IPS-15b (cell line): ENCODE data around the gene EXTL2.
"Not testable (repeated sequence)": the region's sequence is repeated elsewhere in the genome, so short reads cannot be mapped to it uniquely, and the experiment has no call there.

Source experiments
- H3K27me3 ChIP-seq: one replicate; pipeline ENCODE4 v1.6.1; 2013; ENCODE audit warnings: low read length; ENCODE audit not compliant: control insufficient read depth, insufficient read depth
- H3K36me3 ChIP-seq: one replicate; pipeline ENCODE4 v1.6.1; 2013; ENCODE audit warnings: low read length; ENCODE audit not compliant: control insufficient read depth, insufficient read depth
- H3K4me1 ChIP-seq: one replicate; pipeline ENCODE4 v1.6.1; 2013; ENCODE audit warnings: mild to moderate bottlenecking, low read length; ENCODE audit not compliant: control insufficient read depth, insufficient read depth
- H3K4me3 ChIP-seq: one replicate; pipeline ENCODE4 v1.5.1; 2013; ENCODE audit warnings: low read depth, low read length
- H3K9ac ChIP-seq: one replicate; pipeline ENCODE4 v1.6.1; 2013; ENCODE audit warnings: low read depth, mild to moderate bottlenecking, low read length
- H3K9me3 ChIP-seq: one replicate; pipeline ENCODE4 v1.6.1; 2013; ENCODE audit warnings: mild to moderate bottlenecking, low read length; ENCODE audit not compliant: control insufficient read depth, insufficient read depth

EXTL2 gene

GRCh38 chr1:100874433-100874832 lies 20.2 kb downstream of the EXTL2 start:
- Histone ChIP-seq H3K9me3 (no peaks in the 10 kb centered on the region), H3K36me3 (no peaks in the 10 kb centered on the region), H3K4me3 (no peak overlapping the region), H3K27me3 (no peaks in the 10 kb centered on the region), H3K9ac (no peak overlapping the region), H3K4me1 (no peaks in the 10 kb centered on the region)

- no peaks in the 10 kb centered on the region for H3K4me1 ChIP-seq
- no peak overlapping the region for H3K4me3 ChIP-seq
- H3K36me3 ChIP-seq: no peaks in the 10 kb centered on the region
Observed at GRCh38 chr1:100869996-100870395, 24.6 kb downstream of the EXTL2 start.

GRCh38 chr1:100868364-100868995 lies 26.2 kb downstream of the EXTL2 start:
- no peak overlapping the region for H3K9ac ChIP-seq
- no peak overlapping the region for H3K4me3 ChIP-seq
- H3K9me3 ChIP-seq: no peaks in the 10 kb centered on the region
- H3K36me3 ChIP-seq: no peaks in the 10 kb centered on the region
- no peaks in the 10 kb centered on the region for H3K4me1 ChIP-seq
- no peaks in the 10 kb centered on the region for H3K27me3 ChIP-seq

More at GRCh38 chr1:100869996-100870395, 24.6 kb downstream of the EXTL2 start:
- H3K9me3 ChIP-seq: no peaks in the 10 kb centered on the region
- H3K9ac ChIP-seq: no peak overlapping the region
- no peaks in the 10 kb centered on the region for H3K27me3 ChIP-seq

GRCh38 chr1:100866901-100867206 lies 27.8 kb downstream of the EXTL2 start:
- Histone ChIP-seq H3K9ac (no peak overlapping the region), H3K9me3 (no peaks in the 10 kb centered on the region), H3K36me3 (no peaks in the 10 kb centered on the region), H3K27me3 (no peaks in the 10 kb centered on the region), H3K4me3 (no peak overlapping the region), H3K4me1 (no peaks in the 10 kb centered on the region)

- Histone ChIP-seq H3K9me3 (no peaks in the 10 kb centered on the region), H3K4me1 (no peaks in the 10 kb centered on the region), H3K36me3 (no peaks in the 10 kb centered on the region), H3K9ac (no peak overlapping the region), H3K4me3 (no peak overlapping the region), H3K27me3 (no peaks in the 10 kb centered on the region)
Observed at GRCh38 chr1:100866041-100866900, 28.4 kb downstream of the EXTL2 start.

- Histone ChIP-seq H3K9me3 (no peaks in the 10 kb centered on the region), H3K4me1 (peaks cover 7% of the 10 kb centered on the region), H3K9ac (no peak overlapping the region), H3K36me3 (no peaks in the 10 kb centered on the region), H3K4me3 (no peak overlapping the region), H3K27me3 (no peaks in the 10 kb centered on the region)
Observed at GRCh38 chr1:100862591-100862990, 32.1 kb downstream of the EXTL2 start.

GRCh38 chr1:100861379-100861778 lies 33.3 kb downstream of the EXTL2 start:
- Histone ChIP-seq H3K9me3 (no peaks in the 10 kb centered on the region), H3K36me3 (no peaks in the 10 kb centered on the region), H3K9ac (no peak overlapping the region), H3K4me3 (no peak overlapping the region), H3K4me1 (peaks cover 7% of the 10 kb centered on the region), H3K27me3 (no peaks in the 10 kb centered on the region)

- Histone ChIP-seq H3K27me3 (no peaks in the 10 kb centered on the region), H3K4me1 (peaks cover 7% of the 10 kb centered on the region), H3K9me3 (no peaks in the 10 kb centered on the region), H3K9ac (no peak overlapping the region), H3K4me3 (no peak overlapping the region), H3K36me3 (no peaks in the 10 kb centered on the region)
Observed at GRCh38 chr1:100860397-100860991, 34.1 kb downstream of the EXTL2 start.

GRCh38 chr1:100855116-100855515 lies 39.5 kb downstream of the EXTL2 start:
- not testable (repeated sequence) for H3K4me1 ChIP-seq, H3K27me3 ChIP-seq, H3K4me3 ChIP-seq, H3K36me3 ChIP-seq, H3K9me3 ChIP-seq, H3K9ac ChIP-seq

- H3K27me3 ChIP-seq: peaks cover 13% of the 10 kb centered on the region
- no peak overlapping the region for H3K9ac ChIP-seq
- no peak overlapping the region for H3K4me3 ChIP-seq
- H3K9me3 ChIP-seq: no peaks in the 10 kb centered on the region
- no peaks in the 10 kb centered on the region for H3K4me1 ChIP-seq
- H3K36me3 ChIP-seq: no peaks in the 10 kb centered on the region
Observed at GRCh38 chr1:100852976-100853375, 41.7 kb downstream of the EXTL2 start.

- no peaks in the 10 kb centered on the region for H3K9me3 ChIP-seq
- H3K27me3 ChIP-seq: peaks cover 13% of the 10 kb centered on the region
- no peak overlapping the region for H3K4me3 ChIP-seq
- H3K36me3 ChIP-seq: no peaks in the 10 kb centered on the region
- H3K9ac ChIP-seq: no peak overlapping the region
- no peaks in the 10 kb centered on the region for H3K4me1 ChIP-seq
Observed at GRCh38 chr1:100851726-100852125, 42.9 kb downstream of the EXTL2 start.
